Natural killer cell treated with Interleukin-12 subunit alpha and Interleukin-12 subunit beta and Interleukin-15 and Interleukin-18, amount 100 ng/mL, for 72 hours (primary cell): ENCODE measurements around the gene LIF. TPM values are rescaled to one million over a fixed set of nuclear protein-coding genes. Genes with fewer than 3 reads are reported as not detected.

ENCODE experiments used
- ATAC-seq, 2 donors: fragments of 150-1000 bp; cut with Tn5 transposase in 1 of 2; sonication (Bioruptor Pico), chemical (Tn5 transposase) in 1 of 2; 2 replicates each; pipeline ENCODE4 v1.10.0; 2021
- DNase-seq: peaks from one replicate; pipeline ENCODE4 v3.0.0; 2022; ENCODE audit warnings: low spot score
- H3K27ac Mint-ChIP-seq, 2 donors: 1 replicate in 1 of 2; 2 replicates in 1 of 2; pipeline ENCODE4 v1.8.0; 2022; ENCODE audit warnings: mixed read lengths in 2 of 2, mild to moderate bottlenecking in 1 of 2, moderate library complexity in 1 of 2
- H3K27me3 Mint-ChIP-seq, 2 donors: 1 replicate in 1 of 2; 2 replicates in 1 of 2; pipeline ENCODE4 v1.8.0; 2022; ENCODE audit warnings: mixed read lengths in 2 of 2
- H3K36me3 Mint-ChIP-seq: one replicate; pipeline ENCODE4 v1.8.0; 2022; ENCODE audit warnings: mixed read lengths
- H3K4me1 Mint-ChIP-seq, 2 donors: 1 replicate in 1 of 2; 2 replicates in 1 of 2; pipeline ENCODE4 v1.8.0; 2022; ENCODE audit warnings: low read depth in 2 of 2, mixed read lengths in 2 of 2, mild to moderate bottlenecking in 1 of 2
- H3K4me3 Mint-ChIP-seq: one replicate; pipeline ENCODE4 v1.8.0; 2022; ENCODE audit warnings: mixed read lengths
- H3K9me3 Mint-ChIP-seq: 2 replicates; pipeline ENCODE4 v1.8.0; 2022; ENCODE audit warnings: mixed read lengths
- total RNA-seq, 2 donors: library from RNA; stranded (reverse); gene quantifications; one replicate each; pipeline ENCODE4 v1.2.3, GENCODE V29; 2022

LIF gene
- total RNA-seq, 2 donors from 2014 or later = 63.3 to 125 TPM

DNA sequence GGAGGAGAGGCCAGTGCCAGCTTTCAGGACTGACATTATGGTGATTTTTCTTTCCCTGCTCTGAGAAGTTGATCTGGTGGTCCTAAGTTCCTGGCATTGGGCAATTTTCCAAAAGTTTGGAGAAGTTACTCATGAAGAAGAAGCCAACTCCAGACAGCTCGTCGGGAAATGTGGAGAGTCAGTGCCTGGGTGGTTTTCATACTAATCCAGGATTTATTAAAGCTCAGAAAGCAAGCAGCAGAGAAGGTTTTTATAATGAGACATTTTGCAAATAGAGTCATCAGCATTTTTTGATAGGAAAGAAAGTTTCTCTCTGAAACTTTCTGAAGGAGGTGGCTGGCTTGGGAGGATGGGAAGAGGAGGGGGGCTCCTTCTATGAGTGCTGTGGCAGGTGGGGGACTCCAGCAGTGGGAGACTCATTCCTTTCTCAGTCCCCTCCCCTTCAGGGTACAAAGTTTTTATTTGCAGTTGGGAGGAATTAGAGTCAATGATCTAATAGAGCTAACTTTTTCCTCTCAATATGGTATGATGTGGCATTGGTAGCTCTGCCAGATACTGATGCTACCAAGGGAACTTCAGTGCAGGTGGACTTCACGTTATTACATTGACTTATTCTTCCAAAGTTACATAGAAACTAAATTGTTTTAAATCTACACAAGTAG, 55.4 kb downstream of the LIF start:
- Mint-ChIP-seq H3K27me3 (peaks cover 0 to 3% of the 10 kb centered on the region in 2 donors), H3K4me1 (peaks cover 52 to 53% of the 10 kb centered on the region in 2 donors), H3K36me3 (no peaks in the 10 kb centered on the region), H3K27ac (peak overlapping the region; percentile 27 to 37), H3K9me3 (no peaks in the 10 kb centered on the region), H3K4me3 (no peak overlapping the region)
- no peak for ATAC-seq
- no peak for DNase-seq

DNA sequence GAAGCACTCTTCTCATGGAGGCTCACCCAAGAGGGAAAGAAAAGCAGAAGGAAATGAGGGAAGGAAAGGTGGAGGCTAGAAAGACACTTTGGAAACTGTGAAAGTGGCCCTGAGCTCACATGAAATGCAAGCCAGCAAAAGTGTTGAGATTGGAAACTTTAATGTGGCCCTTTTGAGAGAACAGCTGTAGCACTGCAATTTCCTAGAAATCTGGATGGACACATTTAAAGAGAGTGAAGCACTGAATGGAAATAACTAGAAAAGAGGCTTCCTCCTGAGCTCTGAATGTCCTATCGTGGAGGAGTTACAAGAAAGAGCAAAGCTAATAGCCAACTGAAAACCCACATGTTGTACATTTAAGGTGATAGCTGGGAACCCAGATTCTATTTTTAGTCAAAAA, 56.0 kb downstream of the LIF start:
- Mint-ChIP-seq H3K9me3 (no peaks in the 10 kb centered on the region), H3K4me3 (no peak overlapping the region), H3K27me3 (peaks cover 0 to 3% of the 10 kb centered on the region in 2 donors), H3K27ac (peak overlapping the region; percentile 27 to 37), H3K36me3 (no peaks in the 10 kb centered on the region), H3K4me1 (peaks cover 46 to 47% of the 10 kb centered on the region in 2 donors)
- ATAC-seq (no peak), DNase-seq (no peak)

Other genes starting within 250 kb of the LIF start
- not detected for gene HORMAD2, start 166.3 kb downstream of the LIF start, total RNA-seq
- gene OSM, start 20.1 kb upstream of the LIF start, total RNA-seq = 10 to 100 TPM; 15.5 to 38.7 TPM
- 1 to 10 TPM; 4.0 to 4.4 TPM for gene CASTOR1, start 42.7 kb upstream of the LIF start, total RNA-seq
- 10 to 100 TPM; 13.9 to 28.3 TPM for gene TBC1D10A, start 80.2 kb upstream of the LIF start, total RNA-seq
- 100 to 1,000 TPM; 225 to 301 TPM for gene SF3A1, start 110.1 kb upstream of the LIF start, total RNA-seq
- gene CCDC157, start 110.2 kb upstream of the LIF start, total RNA-seq = 1 to 10 TPM; 3.3 to 6.8 TPM
- 1 to 10 TPM; 5.2 to 7.4 TPM for gene RNF215, start 140.7 kb upstream of the LIF start, total RNA-seq
- gene SEC14L2, start 150.3 kb upstream of the LIF start, total RNA-seq = 1 to 10 TPM in 1 of 2 donors, under 1 TPM in 1; 0.40 to 1.3 TPM
- gene MTFP1, start 179.0 kb upstream of the LIF start, total RNA-seq = 10 to 100 TPM; 58.7 to 67.4 TPM
- gene SEC14L3, start 225.3 kb upstream of the LIF start, total RNA-seq = not detected